Measurements from ENCODE around the gene LAMA5. TPM values are rescaled to one million over a fixed set of nuclear protein-coding genes. Genes with fewer than 3 reads are reported as not detected.

Gene LAMA5
- total RNA-seq, 2 experiments from 2014 or later: 0.33 to 0.63 TPM

- Mint-ChIP-seq H3K4me1 (peaks cover 31% of the 10 kb centered on the region), H3K27ac (no peak overlapping the region), H3K4me3 (peak overlapping the region; percentile 95), H3K9me3 (no peaks in the 10 kb centered on the region), H3K36me3 (ENCODE audit: low read depth) (peaks cover 40% of the 10 kb centered on the region), H3K27me3 (no peaks in the 10 kb centered on the region)
- CTCF ChIA-PET: no interaction called here
- POLR2A ChIA-PET: interaction anchor here (1.5 kb wide), 1 partner anchor 9 kb away, joined by 3 read pairs; no protein-coding TSS in a partner anchor
- DNase-seq: no peak
Observed at GRCh38 chr20:62305149-62305764, 61.9 kb downstream of the LAMA5 start.

- Mint-ChIP-seq H3K9me3 (no peaks in the 10 kb centered on the region), H3K4me3 (peak overlapping the region; percentile 95), H3K27ac (peak overlapping the region; percentile 82), H3K27me3 (no peaks in the 10 kb centered on the region), H3K36me3 (ENCODE audit: low read depth) (peaks cover 40% of the 10 kb centered on the region), H3K4me1 (peaks cover 31% of the 10 kb centered on the region)
- POLR2A ChIA-PET: interaction anchor here (0.7 kb wide), 1 partner anchor 83 kb away, joined by 4 read pairs; the partner anchor contains the start of gene RPS21
- CTCF ChIA-PET: no interaction called here
- no peak for DNase-seq
Observed at GRCh38 chr20:62304331-62305148, 62.6 kb downstream of the LAMA5 start.

- Mint-ChIP-seq H3K27ac (peak overlapping the region; percentile 82), H3K36me3 (ENCODE audit: low read depth) (peaks cover 35% of the 10 kb centered on the region), H3K9me3 (no peaks in the 10 kb centered on the region), H3K4me3 (peak overlapping the region; percentile 95), H3K27me3 (no peaks in the 10 kb centered on the region), H3K4me1 (peaks cover 31% of the 10 kb centered on the region)
- POLR2A ChIA-PET: interaction anchor here (0.7 to 1.8 kb wide), 4 partner anchors 81 to 437 kb away, joined by 3 to 13 read pairs (median 4); partner anchors contain the start of gene RPS21
- CTCF ChIA-PET: interaction anchor here (1.5 kb wide), 1 partner anchor 62 kb away, joined by 6 read pairs; no protein-coding TSS in a partner anchor
- peak; percentile 39 for DNase-seq
Observed at GRCh38 chr20:62303340-62304226, 63.5 kb downstream of the LAMA5 start.

GRCh38 chr20:62303062-62303339 lies 64.1 kb downstream of the LAMA5 start:
- H3K4me1 Mint-ChIP-seq: peaks cover 31% of the 10 kb centered on the region
- POLR2A ChIA-PET: interaction anchor here (0.5 to 1.8 kb wide), 5 partner anchors 62 to 1057 kb away, joined by 3 to 13 read pairs (median 3); partner anchors contain the start of gene RPS21

GRCh38 chr20:62302341-62303061 lies 64.6 kb downstream of the LAMA5 start, which contains the start of gene ADRM1:
TSS of gene ADRM1 (plus strand) at chr20:62302997. CDS start at chr20:62303569, 572 bp downstream.
- Mint-ChIP-seq H3K4me3 (peak within 1 kb of the TSS; percentile 95), H3K27ac (peak within 1 kb of the TSS; percentile 99), H3K9me3 (no peaks in the 10 kb centered on the region), H3K4me1 (peaks cover 31% of the 10 kb centered on the region), H3K27me3 (no peaks in the 10 kb centered on the region), H3K36me3 (ENCODE audit: low read depth) (peaks cover 28% of the 10 kb centered on the region)
- ChIA-PET POLR2A (interaction anchor here (0.5 to 1.8 kb wide), 10 partner anchors 10 to 1058 kb away, joined by 3 to 13 read pairs (median 4); partner anchors contain the start of genes OSBPL2, PSMA7 and RPS21), CTCF (interaction anchor here (0.5 to 1.5 kb wide), 6 partner anchors 48 to 586 kb away, joined by 3 to 7 read pairs (median 4); partner anchors contain the start of gene RPS21)
- peak; percentile 97 for DNase-seq

More at GRCh38 chr20:62303062-62303339, 64.1 kb downstream of the LAMA5 start:
- H3K27ac Mint-ChIP-seq: peak overlapping the region; percentile 99
- CTCF ChIA-PET: interaction anchor here (1.5 kb wide), 1 partner anchor 63 kb away, joined by 6 read pairs; no protein-coding TSS in a partner anchor
- DNase-seq: no peak
- peak overlapping the region; percentile 95 for H3K4me3 Mint-ChIP-seq
- H3K9me3 Mint-ChIP-seq: no peaks in the 10 kb centered on the region
- H3K27me3 Mint-ChIP-seq: no peaks in the 10 kb centered on the region
- H3K36me3 Mint-ChIP-seq (ENCODE audit: low read depth): peaks cover 31% of the 10 kb centered on the region

- peaks cover 31% of the 10 kb centered on the region for H3K4me1 Mint-ChIP-seq
- peak overlapping the region; percentile 90 for H3K4me3 Mint-ChIP-seq
- POLR2A ChIA-PET: interaction anchor here (0.6 to 1.8 kb wide), 8 partner anchors 9 to 235 kb away, joined by 3 to 13 read pairs (median 4); partner anchors contain the start of genes OSBPL2, PSMA7 and RPS21
- DNase-seq: peak; percentile 93
- peaks cover 28% of the 10 kb centered on the region for H3K36me3 Mint-ChIP-seq (ENCODE audit: low read depth)
- no peaks in the 10 kb centered on the region for H3K9me3 Mint-ChIP-seq
- CTCF ChIA-PET: interaction anchor here (0.5 to 1.7 kb wide), 8 partner anchors 48 to 587 kb away, joined by 3 to 21 read pairs (median 4); partner anchors contain the start of gene RPS21
- H3K27me3 Mint-ChIP-seq: no peaks in the 10 kb centered on the region
- peak overlapping the region; percentile 99 for H3K27ac Mint-ChIP-seq
Observed at GRCh38 chr20:62301773-62302340, 65.3 kb downstream of the LAMA5 start.

DNA sequence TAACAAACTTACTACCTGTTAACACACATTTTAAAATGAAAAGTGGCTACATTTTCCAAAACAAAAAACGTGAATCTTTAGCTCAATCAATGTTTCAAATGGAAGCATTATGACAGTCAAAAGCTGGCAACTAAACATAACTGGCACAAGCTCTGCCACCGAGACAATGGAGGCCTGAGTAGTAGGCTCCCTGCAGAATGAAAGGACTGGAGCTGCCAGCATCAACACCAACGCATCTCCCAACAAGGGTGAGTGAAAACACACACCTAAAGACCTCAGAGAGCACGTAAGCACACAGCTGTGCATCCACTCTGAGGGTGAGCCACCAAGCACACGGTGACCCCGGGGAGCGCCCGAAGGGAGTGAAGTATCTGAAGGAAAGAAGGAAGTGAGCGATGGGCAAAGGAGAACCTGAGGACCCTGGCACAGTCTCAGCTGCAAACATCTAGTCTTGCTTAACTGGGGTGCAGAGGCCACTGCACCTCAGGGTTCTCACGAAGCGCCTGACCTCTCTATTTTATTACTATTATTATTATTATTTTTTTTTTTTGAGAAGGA lies 65.9 kb downstream of the LAMA5 start:
- ChIA-PET CTCF (interaction anchor here (0.7 to 1.7 kb wide), 4 partner anchors 9 to 86 kb away, joined by 5 to 21 read pairs (median 6); partner anchors contain the start of gene RPS21), POLR2A (interaction anchor here (1.1 to 1.8 kb wide), 3 partner anchors 82 to 120 kb away, joined by 3 to 5 read pairs (median 3); no protein-coding TSS in a partner anchor)
- peak overlapping the region; percentile 37 for H3K4me3 Mint-ChIP-seq
- H3K4me1 Mint-ChIP-seq: peaks cover 31% of the 10 kb centered on the region
- peaks cover 24% of the 10 kb centered on the region for H3K36me3 Mint-ChIP-seq (ENCODE audit: low read depth)
- H3K27me3 Mint-ChIP-seq: no peaks in the 10 kb centered on the region
- no peak for DNase-seq
- H3K9me3 Mint-ChIP-seq: no peaks in the 10 kb centered on the region
- H3K27ac Mint-ChIP-seq: peak overlapping the region; percentile 29

DNA sequence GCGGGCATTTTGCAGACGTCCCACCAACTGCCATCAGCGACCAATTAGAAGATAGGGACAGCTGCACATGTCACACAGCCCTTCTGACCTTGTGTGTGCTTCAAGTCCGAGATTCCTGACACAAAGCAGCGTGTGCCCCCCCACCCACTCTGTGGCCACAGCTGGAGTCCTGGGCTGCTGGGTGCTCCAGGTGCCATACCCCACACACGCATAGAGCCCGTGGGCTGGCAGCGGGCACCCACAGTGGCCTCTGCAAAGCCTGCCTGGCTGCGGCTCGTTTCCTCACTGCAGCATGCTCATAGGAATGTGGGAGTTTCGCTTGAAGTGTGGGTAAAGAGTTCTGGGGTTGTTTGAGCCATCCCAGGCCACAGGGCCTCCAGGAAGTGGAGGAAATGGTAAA lies 66.8 kb downstream of the LAMA5 start:
- Mint-ChIP-seq H3K27me3 (no peaks in the 10 kb centered on the region), H3K36me3 (ENCODE audit: low read depth) (peaks cover 18% of the 10 kb centered on the region), H3K4me3 (no peak overlapping the region), H3K9me3 (no peaks in the 10 kb centered on the region), H3K27ac (no peak overlapping the region), H3K4me1 (peaks cover 27% of the 10 kb centered on the region)
- ChIA-PET CTCF (interaction anchor here (0.7 to 1.7 kb wide), 4 partner anchors 8 to 87 kb away, joined by 5 to 21 read pairs (median 6); partner anchors contain the start of gene RPS21), POLR2A (interaction anchor here (1.1 to 1.2 kb wide), 2 partner anchors 86 to 119 kb away, joined by 3 read pairs; no protein-coding TSS in a partner anchor)
- DNase-seq: no peak

GRCh38 chr20:62299666-62300236 lies 67.4 kb downstream of the LAMA5 start:
- H3K4me1 Mint-ChIP-seq: peaks cover 22% of the 10 kb centered on the region
- no peak overlapping the region for H3K27ac Mint-ChIP-seq
- H3K36me3 Mint-ChIP-seq (ENCODE audit: low read depth): peaks cover 14% of the 10 kb centered on the region
- H3K9me3 Mint-ChIP-seq: no peaks in the 10 kb centered on the region
- POLR2A ChIA-PET: interaction anchor here (1.1 to 1.2 kb wide), 2 partner anchors 86 to 118 kb away, joined by 3 read pairs; no protein-coding TSS in a partner anchor
- no peak overlapping the region for H3K4me3 Mint-ChIP-seq
- CTCF ChIA-PET: interaction anchor here (1.7 kb wide), 1 partner anchor 83 kb away, joined by 21 read pairs; no protein-coding TSS in a partner anchor
- no peaks in the 10 kb centered on the region for H3K27me3 Mint-ChIP-seq
- DNase-seq: no peak

DNA sequence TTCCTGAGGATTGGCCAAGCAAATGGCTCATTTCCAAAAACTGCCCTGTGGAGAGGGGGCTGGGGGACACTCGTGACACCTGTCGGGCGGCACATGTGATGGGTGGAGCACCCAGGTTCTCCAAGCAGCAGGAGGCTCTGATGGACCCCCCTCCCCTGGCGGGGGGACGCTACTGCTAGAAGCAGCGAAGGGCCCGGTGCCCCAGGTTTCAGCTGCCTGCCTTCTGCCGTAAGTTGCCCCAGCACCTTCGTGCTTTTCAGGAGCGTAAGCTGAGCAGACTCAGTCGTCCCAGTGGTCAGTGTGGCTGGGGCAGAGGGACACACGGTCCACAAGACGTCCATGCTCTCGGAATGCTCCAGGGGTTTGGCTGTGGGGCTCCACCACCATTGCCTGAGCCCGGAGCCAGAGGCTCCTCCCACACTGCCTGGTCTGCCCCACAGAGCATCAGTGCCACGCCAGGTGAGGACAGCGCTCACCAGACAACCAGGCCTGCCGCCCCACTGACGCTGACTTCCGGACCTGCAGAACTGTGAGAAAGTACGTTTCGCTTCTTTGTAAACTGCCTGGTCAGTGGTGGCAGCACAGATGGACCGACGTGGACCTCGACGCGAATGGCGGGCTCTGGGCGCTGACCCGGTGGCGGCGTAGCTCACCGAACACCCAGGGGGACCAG lies 68.4 kb downstream of the LAMA5 start:
- Mint-ChIP-seq H3K27ac (no peak overlapping the region), H3K27me3 (no peaks in the 10 kb centered on the region), H3K9me3 (no peaks in the 10 kb centered on the region), H3K4me3 (no peak overlapping the region), H3K36me3 (ENCODE audit: low read depth) (peaks cover 10% of the 10 kb centered on the region), H3K4me1 (peaks cover 15% of the 10 kb centered on the region)
- ChIA-PET POLR2A (no interaction called here), CTCF (no interaction called here)
- no peak for DNase-seq
